GM23338 (cell line): ENCODE data around the gene SMC4. TPM values are rescaled to one million over a fixed set of nuclear protein-coding genes. Genes with fewer than 3 reads are reported as not detected.

Experiments
- ATAC-seq: fragments of 200-7000 bp; cut with Tn5 transposase; 3 replicates; pipeline ENCODE4 v1.9.1; 2020
- DNase-seq: peaks from one replicate; pipeline ENCODE4 v3.0.0-alpha.2; 2015; ENCODE audit warnings: low spot score
- H2AFZ ChIP-seq: fragments of 200-600 bp; sonication (generic); 2 replicates; pipeline ENCODE4 v1.8.0; 2016; ENCODE audit warnings: antibody characterized with exemption, mild to moderate bottlenecking, moderate library complexity
- H3F3A ChIP-seq: fragments of 200-600 bp; sonication (generic); replicated peaks from 2 replicates; pipeline ENCODE4 v1.8.0; 2017; ENCODE audit warnings: antibody characterized with exemption, mixed run types, low read depth
- H3K27ac ChIP-seq: fragments of 200-600 bp; sonication (generic); 2 replicates; pipeline ENCODE4 v1.6.1; 2016; ENCODE audit warnings: low read depth
- H3K27me3 ChIP-seq: fragments of 200-600 bp; sonication (generic); 2 replicates; pipeline ENCODE4 v1.8.0; 2016; ENCODE audit warnings: mild to moderate bottlenecking, mixed run types, moderate library complexity; ENCODE audit not compliant: insufficient read depth
- H3K36me3 ChIP-seq: fragments of 200-600 bp; sonication (generic); 2 replicates; pipeline ENCODE4 v1.8.0; 2016; ENCODE audit warnings: mild to moderate bottlenecking; ENCODE audit not compliant: insufficient read depth
- H3K4me1 ChIP-seq: fragments of 200-600 bp; sonication (generic); 2 replicates; pipeline ENCODE4 v1.8.0; 2016; ENCODE audit warnings: mild to moderate bottlenecking, moderate library complexity; ENCODE audit not compliant: insufficient read depth
- H3K4me2 ChIP-seq: fragments of 200-600 bp; sonication (generic); 2 replicates; pipeline ENCODE4 v1.7.1; 2017; ENCODE audit warnings: mixed run types
- H3K4me3 ChIP-seq: fragments of 200-600 bp; sonication (generic); 2 replicates; pipeline ENCODE4 v1.6.1; 2016; ENCODE audit warnings: mixed run types
- H3K79me2 ChIP-seq: fragments of 200-600 bp; sonication (generic); replicated peaks from 2 replicates; pipeline ENCODE4 v1.8.0; 2017; ENCODE audit warnings: mild to moderate bottlenecking; ENCODE audit not compliant: insufficient read depth
- H3K9me2 ChIP-seq: fragments of 200-600 bp; sonication (generic); 2 replicates; pipeline ENCODE4 v1.8.0; 2017; ENCODE audit not compliant: insufficient read depth
- H4K20me1 ChIP-seq: fragments of 200-600 bp; sonication (generic); replicated peaks from 2 replicates; pipeline ENCODE4 v1.8.0; 2017; ENCODE audit warnings: mild to moderate bottlenecking; ENCODE audit not compliant: insufficient read depth
- H3K27ac Mint-ChIP-seq: 2 replicates; pipeline ENCODE4 v1.8.0; 2020; ENCODE audit warnings: inconsistent platforms, mild to moderate bottlenecking, moderate library complexity, mixed read lengths
- H3K27me3 Mint-ChIP-seq: 3 replicates; pipeline ENCODE4 v1.8.0; 2022; ENCODE audit warnings: low read depth, mild to moderate bottlenecking, moderate library complexity, mixed read lengths, inconsistent platforms; ENCODE audit not compliant: insufficient read depth, poor library complexity
- H3K36me3 Mint-ChIP-seq: 3 replicates; pipeline ENCODE4 v1.8.0; 2021; ENCODE audit warnings: low read depth, mild to moderate bottlenecking, inconsistent platforms, moderate library complexity, mixed read lengths
- H3K4me1 Mint-ChIP-seq: 3 replicates; pipeline ENCODE4 v1.8.0; 2020; ENCODE audit warnings: mild to moderate bottlenecking, inconsistent platforms, mixed read lengths
- H3K4me3 Mint-ChIP-seq: 3 replicates; pipeline ENCODE4 v1.8.0; 2021; ENCODE audit warnings: moderate library complexity, mild to moderate bottlenecking, inconsistent platforms, mixed read lengths
- H3K9me3 Mint-ChIP-seq: 3 replicates; pipeline ENCODE4 v1.8.0; 2020; ENCODE audit warnings: moderate library complexity, mild to moderate bottlenecking, inconsistent platforms, mixed read lengths
- CREB1 ChIP-seq: fragments of 250-450 bp; sonication (Bioruptor Pico); IDR thresholded peaks from 2 replicates; pipeline ENCODE4 v1.5.0; 2020; ENCODE audit warnings: low read depth, mild to moderate bottlenecking, moderate library complexity
- EZH2phosphoT487 ChIP-seq: fragments of 200-600 bp; sonication (generic); IDR thresholded peaks from one replicate; pipeline ENCODE4 v1.8.1; 2018; ENCODE audit warnings: antibody characterized with exemption; ENCODE audit not compliant: unreplicated experiment
- JUNB ChIP-seq: IDR thresholded peaks from one replicate; pipeline ENCODE4 v1.6.1; 2016; ENCODE audit warnings: antibody characterized with exemption; ENCODE audit not compliant: unreplicated experiment
- POLR2AphosphoS5 ChIP-seq: IDR thresholded peaks from 2 replicates; pipeline ENCODE4 v1.6.1; 2016; ENCODE audit warnings: antibody characterized with exemption, low read depth
- REST ChIP-seq: IDR thresholded peaks from one replicate; pipeline ENCODE4 v1.6.1; 2018; ENCODE audit warnings: antibody characterized with exemption; ENCODE audit not compliant: unreplicated experiment
- STAT1 ChIP-seq: IDR thresholded peaks from one replicate; pipeline ENCODE4 v1.6.1; 2016; ENCODE audit warnings: antibody characterized with exemption; ENCODE audit not compliant: unreplicated experiment
- ZNF114 ChIP-seq: fragments of 250-450 bp; sonication (Bioruptor Pico); IDR thresholded peaks from 2 replicates; pipeline ENCODE4 v1.5.0; 2020; ENCODE audit warnings: mild to moderate bottlenecking, moderate library complexity
- ZNF331 ChIP-seq: fragments of 250-450 bp; sonication (Bioruptor Pico); IDR thresholded peaks from 2 replicates; pipeline ENCODE4 v1.5.0; 2020; ENCODE audit warnings: low read depth, mild to moderate bottlenecking, moderate library complexity
- ZNF462 ChIP-seq: fragments of 250-450 bp; sonication (Bioruptor Pico); IDR thresholded peaks from 2 replicates; pipeline ENCODE4 v1.5.0; 2020; ENCODE audit warnings: mild to moderate bottlenecking, moderate library complexity
- polyA plus RNA-seq: library from polyadenylated mRNA; unstranded; fragments of >200 nt; fragmentation: Nextera tagmentation; extraction: Ambion mirVana; gene quantifications from 2 replicates; pipeline ENCODE4 v1.2.1, GENCODE V29; 2016
- total RNA-seq: library from RNA; depleted of rRNA; stranded (reverse); fragments of >200 nt; shearing (Covaris generic); gene quantifications from 2 replicates; pipeline ENCODE4 v1.2.3, GENCODE V29; 2014
- TF ChIP-seq, protein P1 (sequence below), 2 experiments: fragments of 200-600 bp in 1 of 2; sonication (generic) in 1 of 2; conservative IDR thresholded peaks; 2 replicates each; pipeline versions ENCODE4 v1.5.1 to v1.6.1; 2016 to 2017; ENCODE audit warnings: antibody characterized with exemption in 2 of 2, low read depth in 2 of 2, mild to moderate bottlenecking in 2 of 2, moderate library complexity in 1 of 2

SMC4 gene
- total and polyA plus RNA-seq, 2 experiments from 2014 or later = 167 to 412 TPM

- H3K27ac Mint-ChIP-seq = peak overlapping the region; percentile 87
- DNase-seq (no peak), ATAC-seq (no peak)
- H3K4me2 ChIP-seq = no peak overlapping the region
- H3F3A ChIP-seq = no peaks in the 10 kb centered on the region
- H3K27me3 ChIP-seq = no peaks in the 10 kb centered on the region
- H3K9me3 Mint-ChIP-seq = peaks cover 7% of the 10 kb centered on the region; the same call in 1 of the 3 replicates
- H3K36me3 ChIP-seq = peaks cover 28% of the 10 kb centered on the region
- no peak overlapping the region for H3K4me3 Mint-ChIP-seq
- H3K9me2 ChIP-seq = no peaks in the 10 kb centered on the region
- peaks cover 38% of the 10 kb centered on the region for H4K20me1 ChIP-seq
- no peak overlapping the region for H3K27ac ChIP-seq
- H2AFZ ChIP-seq = no peak overlapping the region
- H3K4me3 ChIP-seq = no peak overlapping the region
- H3K4me1 ChIP-seq = no peaks in the 10 kb centered on the region
- H3K4me1 Mint-ChIP-seq = peaks cover 12% of the 10 kb centered on the region; the same call in 2 of the 3 replicates
- peaks cover 100% of the 10 kb centered on the region for H3K79me2 ChIP-seq
- H3K36me3 Mint-ChIP-seq = peaks cover 84% of the 10 kb centered on the region
- peaks cover 6% of the 10 kb centered on the region for H3K27me3 Mint-ChIP-seq
- TF ChIP-seq JUNB (no peak), ZNF114 (no peak), POLR2AphosphoS5 (no peak), ZNF331 (CRISPR knock-in tag) (no peak), REST (no peak)
- TF ChIP-seq, protein P1, sequence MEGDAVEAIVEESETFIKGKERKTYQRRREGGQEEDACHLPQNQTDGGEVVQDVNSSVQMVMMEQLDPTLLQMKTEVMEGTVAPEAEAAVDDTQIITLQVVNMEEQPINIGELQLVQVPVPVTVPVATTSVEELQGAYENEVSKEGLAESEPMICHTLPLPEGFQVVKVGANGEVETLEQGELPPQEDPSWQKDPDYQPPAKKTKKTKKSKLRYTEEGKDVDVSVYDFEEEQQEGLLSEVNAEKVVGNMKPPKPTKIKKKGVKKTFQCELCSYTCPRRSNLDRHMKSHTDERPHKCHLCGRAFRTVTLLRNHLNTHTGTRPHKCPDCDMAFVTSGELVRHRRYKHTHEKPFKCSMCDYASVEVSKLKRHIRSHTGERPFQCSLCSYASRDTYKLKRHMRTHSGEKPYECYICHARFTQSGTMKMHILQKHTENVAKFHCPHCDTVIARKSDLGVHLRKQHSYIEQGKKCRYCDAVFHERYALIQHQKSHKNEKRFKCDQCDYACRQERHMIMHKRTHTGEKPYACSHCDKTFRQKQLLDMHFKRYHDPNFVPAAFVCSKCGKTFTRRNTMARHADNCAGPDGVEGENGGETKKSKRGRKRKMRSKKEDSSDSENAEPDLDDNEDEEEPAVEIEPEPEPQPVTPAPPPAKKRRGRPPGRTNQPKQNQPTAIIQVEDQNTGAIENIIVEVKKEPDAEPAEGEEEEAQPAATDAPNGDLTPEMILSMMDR (conservative IDR thresholded peaks at IDR 0.05; ENCODE audit: low read depth in 2 of 2) = no peak
Observed at GRCh38 chr3:160440687-160441086, 41.2 kb downstream of the SMC4 start.

DNA sequence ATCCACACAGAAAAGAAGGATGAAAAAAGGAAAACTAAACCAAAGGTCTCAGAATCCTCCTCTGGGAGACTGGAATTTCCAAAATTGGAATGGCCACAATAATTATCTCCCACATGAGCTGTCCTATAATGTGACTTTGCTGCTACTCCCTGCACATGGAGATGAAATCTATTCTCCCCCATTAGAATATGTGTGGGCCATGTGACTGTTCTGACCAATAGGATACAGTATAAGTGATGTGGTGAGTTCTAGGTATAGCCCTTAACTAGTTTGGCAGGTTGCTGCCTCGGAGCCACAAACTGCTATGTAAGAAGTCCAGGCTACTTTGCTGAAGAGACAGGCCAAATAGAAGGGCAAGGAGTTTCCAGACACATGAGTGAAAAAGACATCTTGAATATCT lies 45.0 kb downstream of the SMC4 start:
- Mint-ChIP-seq H3K9me3 (peaks cover 7% of the 10 kb centered on the region; the same call in 1 of the 3 replicates), H3K4me3 (no peak overlapping the region), H3K36me3 (peaks cover 84% of the 10 kb centered on the region), H3K27me3 (peaks cover 2% of the 10 kb centered on the region), H3K27ac (peak overlapping the region; percentile 21; the same call in 1 of the 2 replicates), H3K4me1 (peaks cover 23% of the 10 kb centered on the region; the same call in 2 of the 3 replicates)
- H3K27me3 ChIP-seq = no peaks in the 10 kb centered on the region
- no peak overlapping the region for H3K27ac ChIP-seq
- peaks cover 31% of the 10 kb centered on the region; the same call in 1 of the 2 replicates for H4K20me1 ChIP-seq
- peaks cover 10% of the 10 kb centered on the region for H3K4me1 ChIP-seq
- no peaks in the 10 kb centered on the region for H3K9me2 ChIP-seq
- H3F3A ChIP-seq = no peaks in the 10 kb centered on the region
- H3K79me2 ChIP-seq = peaks cover 98% of the 10 kb centered on the region
- ATAC-seq (no peak), DNase-seq (peak; percentile 14)
- H3K4me2 ChIP-seq = no peak overlapping the region
- H3K4me3 ChIP-seq = no peak overlapping the region
- H3K36me3 ChIP-seq = peaks cover 18% of the 10 kb centered on the region
- H2AFZ ChIP-seq = no peak overlapping the region
- TF ChIP-seq JUNB (no peak), STAT1 (no peak), CREB1 (CRISPR knock-in tag) (no peak), ZNF462 (no peak), EZH2phosphoT487 (no peak), POLR2AphosphoS5 (no peak)
